H1 (cell line): ENCODE measurements around the gene MAGI2. TPM values are rescaled to one million over a fixed set of nuclear protein-coding genes. Genes with fewer than 3 reads are reported as not detected.
A peak's percentile ranks its signal among the peaks of the same experiment; 100 is the strongest.

Source experiments
- CTCF ChIA-PET: fragments of 300-600 bp; sonication (Branson Sonifier 250); formaldehyde crosslinking; loops from one replicate; lab custom pipeline; 2021; ENCODE audit not compliant: partially characterized antibody; lab: Charles Lee
- POLR2A ChIA-PET: fragments of 300-600 bp; sonication (Branson Sonifier 250); formaldehyde crosslinking; loops from one replicate; lab custom pipeline; 2021; ENCODE audit warnings: inconsistent platforms; ENCODE audit not compliant: partially characterized antibody; lab: Charles Lee
- DNase-seq, 2 experiments: peaks; one replicate each; pipeline versions ENCODE4 v3.0.0 to v3.0.0-alpha.2; 2010 to 2022; ENCODE audit warnings: low spot score in 2 of 2, low read depth in 1 of 2, mixed read lengths in 1 of 2
- FAIRE-seq: peaks from 2 replicates; lab custom pipeline; 2011; peaks lifted over from hg19 to GRCh38; lab: Jason Lieb, UNC
- H2AFZ ChIP-seq: 2 replicates; pipeline ENCODE4 v1.8.1; 2012; ENCODE audit warnings: low read length, inconsistent platforms
- H2AK5ac ChIP-seq: 2 replicates; pipeline ENCODE4 v1.6.1; 2013; ENCODE audit warnings: low read depth, low read length
- H2BK120ac ChIP-seq: replicated peaks from 2 replicates; pipeline ENCODE3; 2013; ENCODE audit warnings: low read depth, low read length, inconsistent platforms
- H2BK12ac ChIP-seq: 2 replicates; pipeline ENCODE4 v1.6.1; 2013; ENCODE audit warnings: low read depth, low read length
- H2BK15ac ChIP-seq: 2 replicates; pipeline ENCODE4 v1.6.1; 2013; ENCODE audit warnings: low read length
- H2BK20ac ChIP-seq: 2 replicates; pipeline ENCODE4 v1.6.1; 2013; ENCODE audit warnings: low read length
- H2BK5ac ChIP-seq: 2 replicates; pipeline ENCODE4 v1.6.1; 2013; ENCODE audit warnings: low read depth, low read length
- H3K14ac ChIP-seq: 2 replicates; pipeline ENCODE4 v1.6.1; 2013; ENCODE audit warnings: inconsistent platforms; ENCODE audit not compliant: insufficient read length
- H3K18ac ChIP-seq: 2 replicates; pipeline ENCODE4 v1.6.1; 2013; ENCODE audit warnings: low read length; ENCODE audit errors: extremely low read depth
- H3K23ac ChIP-seq: 2 replicates; pipeline ENCODE4 v1.6.1; 2013; ENCODE audit warnings: inconsistent platforms; ENCODE audit not compliant: insufficient read length
- H3K23me2 ChIP-seq: 2 replicates; pipeline ENCODE4 v1.6.1; 2013; ENCODE audit warnings: low read depth, low read length
- H3K27ac ChIP-seq: 2 replicates; pipeline ENCODE4 v1.6.1; 2011; ENCODE audit warnings: low read depth, low read length, inconsistent platforms
- H3K27me3 ChIP-seq, 4 experiments: replicated peaks in 1 of 4; 1 replicate in 1 of 4; 2 replicates in 3 of 4; pipeline versions ENCODE4 v1.6.1 to v1.8.1; 2011 to 2013; ENCODE audit warnings: low read length in 3 of 4, mild to moderate bottlenecking in 3 of 4, inconsistent platforms in 2 of 4, mixed read lengths in 2 of 4, moderate library complexity in 1 of 4; ENCODE audit not compliant: control insufficient read depth in 3 of 4, insufficient read depth in 3 of 4; ENCODE audit errors: extremely low read depth in 1 of 4
- H3K36me3 ChIP-seq, 4 experiments: 2 replicates each; pipeline versions ENCODE4 v1.6.1 to v1.8.1; 2011 to 2013; ENCODE audit warnings: mild to moderate bottlenecking in 4 of 4, low read length in 3 of 4, moderate library complexity in 2 of 4, control low read depth in 1 of 4, inconsistent platforms in 1 of 4; ENCODE audit not compliant: insufficient read depth in 4 of 4, control insufficient read depth in 2 of 4
- H3K4ac ChIP-seq: replicated peaks from 2 replicates; pipeline ENCODE3; 2013; ENCODE audit warnings: low read length, low read depth, mixed read lengths, inconsistent platforms; ENCODE audit not compliant: insufficient read length
- H3K4me1 ChIP-seq, 4 experiments: replicated peaks in 1 of 4; 1 replicate in 1 of 4; 2 replicates in 3 of 4; pipeline versions ENCODE4 v1.6.1 to v1.8.1; 2011 to 2013; ENCODE audit warnings: low read length in 3 of 4, inconsistent platforms in 2 of 4, mixed read lengths in 1 of 4; ENCODE audit not compliant: insufficient read depth in 4 of 4, control insufficient read depth in 3 of 4
- H3K4me2 ChIP-seq, 2 experiments: 2 replicates each; pipeline versions ENCODE4 v1.6.1 to v1.8.1; 2011 to 2013; ENCODE audit warnings: low read depth in 2 of 2, low read length in 2 of 2, control low read depth in 1 of 2, inconsistent platforms in 1 of 2, mild to moderate bottlenecking in 1 of 2; ENCODE audit not compliant: insufficient read depth in 1 of 2
- H3K4me3 ChIP-seq, 4 experiments: fragments of 200-600, 300-600 bp in 1 of 4; sonication (generic), shearing (Covaris generic), sonication (Bioruptor Twin) in 1 of 4; 2 replicates each; pipeline versions ENCODE4 v1.5.1 to v1.8.1; 2011 to 2016; ENCODE audit warnings: low read length in 4 of 4, low read depth in 3 of 4, control low read depth in 2 of 4, inconsistent platforms in 2 of 4, mild to moderate bottlenecking in 2 of 4, mixed read lengths in 1 of 4, moderate library complexity in 1 of 4; ENCODE audit not compliant: insufficient read depth in 2 of 4; ENCODE audit errors: extremely low read depth in 1 of 4
- H3K56ac ChIP-seq: replicated peaks from 2 replicates; pipeline ENCODE3; 2013; ENCODE audit warnings: low read depth, mild to moderate bottlenecking, mixed read lengths, low read length, inconsistent platforms; ENCODE audit not compliant: insufficient read length
- H3K79me1 ChIP-seq: 2 replicates; pipeline ENCODE4 v1.6.1; 2013; ENCODE audit warnings: low read depth, low read length, control low read depth
- H3K79me2 ChIP-seq, 2 experiments: 2 replicates each; pipeline versions ENCODE4 v1.6.1 to v1.8.1; 2012 to 2013; ENCODE audit warnings: low read length in 2 of 2, mild to moderate bottlenecking in 2 of 2, inconsistent platforms in 1 of 2; ENCODE audit not compliant: insufficient read depth in 2 of 2, control insufficient read depth in 1 of 2
- H3K9ac ChIP-seq, 4 experiments: replicated peaks in 1 of 4; 1 replicate in 1 of 4; 2 replicates in 3 of 4; pipeline versions ENCODE4 v1.6.1 to v1.8.1; 2011 to 2013; ENCODE audit warnings: low read depth in 3 of 4, low read length in 3 of 4, control low read depth in 2 of 4, mild to moderate bottlenecking in 2 of 4, moderate library complexity in 2 of 4, inconsistent platforms in 1 of 4; ENCODE audit errors: extremely low read depth in 1 of 4
- H3K9me3 ChIP-seq, 2 experiments: 2 replicates each; pipeline versions ENCODE4 v1.6.1 to v1.8.1; 2012 to 2013; ENCODE audit warnings: mild to moderate bottlenecking in 2 of 2, moderate library complexity in 2 of 2, control low read depth in 1 of 2, inconsistent platforms in 1 of 2, low read depth in 1 of 2, low read length in 1 of 2, mixed read lengths in 1 of 2; ENCODE audit not compliant: insufficient read depth in 2 of 2
- H4K20me1 ChIP-seq, 2 experiments: replicated peaks in 1 of 2; 2 replicates each; pipeline versions ENCODE3 to v1.8.1; 2011 to 2013; ENCODE audit warnings: inconsistent platforms in 2 of 2, low read length in 2 of 2, mild to moderate bottlenecking in 1 of 2; ENCODE audit not compliant: insufficient read depth in 2 of 2, control insufficient read depth in 1 of 2
- H4K5ac ChIP-seq: 2 replicates; pipeline ENCODE4 v1.6.1; 2013; ENCODE audit warnings: low read length, low read depth, mixed read lengths, inconsistent platforms; ENCODE audit not compliant: insufficient read length
- H4K8ac ChIP-seq: 2 replicates; pipeline ENCODE4 v1.8.0; 2013; ENCODE audit warnings: mild to moderate bottlenecking, moderate library complexity, low read length, inconsistent platforms; ENCODE audit not compliant: insufficient read depth; ENCODE audit errors: extremely low read depth
- H4K91ac ChIP-seq: replicated peaks from 2 replicates; pipeline ENCODE3; 2013; ENCODE audit warnings: low read length, mixed read lengths, inconsistent platforms; ENCODE audit not compliant: insufficient read length
- EP300 ChIP-seq, 2 experiments: IDR thresholded peaks; 1 replicate in 1 of 2; 2 replicates in 1 of 2; pipeline ENCODE4 v1.6.1; 2011 to 2012; ENCODE audit warnings: low read depth in 2 of 2, low read length in 2 of 2, mild to moderate bottlenecking in 2 of 2, borderline replicate concordance in 1 of 2, inconsistent platforms in 1 of 2, moderate library complexity in 1 of 2
- EZH2 ChIP-seq: fragments of 200-600 bp; sonication (generic); IDR thresholded peaks from 2 replicates; pipeline ENCODE4 v1.7.1; 2012; ENCODE audit warnings: low read depth, mild to moderate bottlenecking, moderate library complexity, low read length, inconsistent platforms; ENCODE audit not compliant: severe bottlenecking
- GABPA ChIP-seq: IDR thresholded peaks from 2 replicates; pipeline ENCODE4 v1.6.1; 2011; ENCODE audit warnings: mild to moderate bottlenecking, low read length, moderate library complexity, borderline replicate concordance; ENCODE audit not compliant: insufficient read depth
- HDAC2 ChIP-seq, 2 experiments: fragments of 300-600 bp in 1 of 2; sonication (generic) in 1 of 2; IDR thresholded peaks; 2 replicates each; pipeline ENCODE4 v1.6.1; 2011 to 2012; ENCODE audit warnings: low read depth in 2 of 2, low read length in 2 of 2, mild to moderate bottlenecking in 2 of 2, moderate library complexity in 2 of 2, borderline replicate concordance in 1 of 2, inconsistent platforms in 1 of 2
- JUND ChIP-seq: IDR thresholded peaks from 2 replicates; pipeline ENCODE4 v1.6.1; 2011; ENCODE audit warnings: mild to moderate bottlenecking, improper control_type of control experiment, low read length
- SIN3A ChIP-seq, 2 experiments: IDR thresholded peaks in 1 of 2; conservative IDR thresholded peaks in 1 of 2; 2 replicates each; pipeline ENCODE4 v1.6.1; 2011 to 2012; ENCODE audit warnings: low read length in 2 of 2, improper control_type of control experiment in 1 of 2, low read depth in 1 of 2, mild to moderate bottlenecking in 1 of 2
- TAF7 ChIP-seq: optimal IDR thresholded peaks from 2 replicates; pipeline ENCODE3; 2011; ENCODE audit warnings: low read depth, mild to moderate bottlenecking, inconsistent platforms, low read length, moderate library complexity, borderline replicate concordance
- WGBS, 2 experiments: shearing (Covaris generic) in 1 of 2; methylation state at CpG; one replicate each; pipeline versions ENCODE4 v1.1.6 to v1.1.7; 2013 to 2015; ENCODE audit warnings: low lambda C conversion rate in 2 of 2, mixed read lengths in 2 of 2, inconsistent platforms in 1 of 2, low coverage in 1 of 2, missing lambda C conversion rate in 1 of 2; ENCODE audit not compliant: insufficient replicate concordance in 2 of 2, insufficient coverage in 1 of 2, insufficient read length in 1 of 2; ENCODE audit errors: extremely low coverage in 1 of 2, missing lambda C conversion rate in 1 of 2; 5-methylcytosine and 5-hydroxymethylcytosine counted together
- polyA plus RNA-seq, 7 experiments: library from polyadenylated mRNA; depleted of rRNA in 3 of 7; stranded (reverse) in 5 of 7; unstranded in 2 of 7; fragments of >200 nt in 5 of 7; fragments of 200-250 nt in 2 of 7; gene quantifications; 1 replicate in 5 of 7; 2 replicates in 1 of 7; 4 replicates in 1 of 7; pipeline versions ENCODE4 v1.2.1 to v1.2.3, GENCODE V29; 2011 to 2013; ENCODE audit warnings: missing spikeins in 2 of 7, mixed read lengths in 2 of 7
- total RNA-seq: library from RNA; stranded (reverse); fragmentation: NEBNext Ultra II Directional; extraction: Animal tissue kit (Norgen Biotek cat#: 25700); gene quantifications from 2 replicates; pipeline ENCODE4 v1.2.1, GENCODE V29; 2021

Gene MAGI2
- total and polyA plus RNA-seq, 2 of the 8 experiments (the other 6 are each of a cell fraction or from before 2014, with no cell fraction given), result 6.0 to 27.3 TPM

DNA sequence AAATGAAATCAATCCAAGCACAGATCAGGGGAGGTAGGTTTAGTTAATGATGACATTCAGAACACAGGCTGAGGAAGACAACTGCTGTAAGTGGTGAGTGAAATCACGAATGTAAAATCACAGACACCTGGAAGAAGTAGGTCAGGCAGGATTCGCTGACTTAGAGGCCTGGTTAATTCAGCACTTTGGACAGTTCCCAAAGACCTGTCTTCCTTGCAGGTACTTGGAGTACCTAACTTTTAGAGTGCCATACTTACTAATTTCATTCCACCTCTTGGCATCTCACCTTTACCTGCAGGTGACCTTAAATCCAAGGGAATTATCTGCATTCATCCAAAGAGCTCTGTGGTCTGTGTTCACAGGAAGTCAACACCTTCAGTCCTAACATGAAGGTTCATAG, 832.5 kb downstream of the MAGI2 start:
- H3K79me2 ChIP-seq, result no peaks in the 10 kb centered on the region
- H2BK12ac ChIP-seq, result no peak overlapping the region
- no peak overlapping the region for H2AFZ ChIP-seq
- peaks cover 0 to 5% (median under 1%) of the 10 kb centered on the region in 4 experiments; a peak in 3 of 8 replicates for H3K36me3 ChIP-seq
- H3K23ac ChIP-seq, result no peak overlapping the region
- no peak overlapping the region for H4K5ac ChIP-seq
- ChIA-PET CTCF (interaction anchor here (1.3 kb wide), 1 partner anchor 42 kb away, joined by 3 read pairs; no protein-coding TSS in a partner anchor), POLR2A (interaction anchor here (0.7 kb wide), 1 partner anchor 97 kb away, joined by 3 read pairs; no protein-coding TSS in a partner anchor)
- H3K9me3 ChIP-seq, result no peaks in the 10 kb centered on the region
- 72% methylated on average over 2 of the region's 2 CpGs; no CpG with 5 or more reads in 1 of the 2 experiments for WGBS, 2 experiments
- no peak overlapping the region for H3K27ac ChIP-seq
- no peak overlapping the region for H3K14ac ChIP-seq
- H2BK20ac ChIP-seq, result no peak overlapping the region
- H3K56ac ChIP-seq, result no peak overlapping the region
- H4K8ac ChIP-seq, result no peak overlapping the region
- no peak overlapping the region for H3K4me2 ChIP-seq
- H3K27me3 ChIP-seq, result no peaks in the 10 kb centered on the region
- H2BK5ac ChIP-seq, result no peak overlapping the region
- FAIRE-seq (peak; percentile 86), DNase-seq (peak in 1 of 2 experiments; percentile 31)
- H2AK5ac ChIP-seq, result no peak overlapping the region
- no peak for TF ChIP-seq JUND
- TF ChIP-seq GABPA, result no peak
- no peak for TF ChIP-seq EP300 (IDR thresholded peaks at IDR 0.05; ENCODE audit: borderline replicate concordance in 1 of 2, low read depth in 2 of 2, low read length in 2 of 2)
- TF ChIP-seq HDAC2 (IDR thresholded peaks at IDR 0.05; ENCODE audit: borderline replicate concordance in 1 of 2, low read depth in 2 of 2, low read length in 2 of 2), result 0 out of 4 replicates have a peak, but pooled peaks of 1 of the 2 experiments have one; percentile 12
- no peak for TF ChIP-seq EZH2
- TF ChIP-seq TAF7, result peak; percentile 42
- peak; percentile 68 to 71; a peak in 2 of 4 replicates for TF ChIP-seq SIN3A (conservative IDR thresholded peaks at IDR 0.05 in 1 of 2, IDR thresholded peaks at IDR 0.05 in 1 of 2; ENCODE audit: low read depth in 1 of 2, low read length in 2 of 2)
- H2BK15ac ChIP-seq, result no peak overlapping the region
- no peak overlapping the region for H4K91ac ChIP-seq
- H3K79me1 ChIP-seq, result no peaks in the 10 kb centered on the region
- H2BK120ac ChIP-seq, result no peak overlapping the region
- no peak overlapping the region for H3K4ac ChIP-seq
- H3K4me3 ChIP-seq, result no peak overlapping the region
- no peak overlapping the region for H3K9ac ChIP-seq
- no peaks in the 10 kb centered on the region for H3K4me1 ChIP-seq
- H4K20me1 ChIP-seq, result peaks cover 0 to 1% of the 10 kb centered on the region in 2 experiments
- no peaks in the 10 kb centered on the region for H3K23me2 ChIP-seq
- no peak overlapping the region for H3K18ac ChIP-seq
